Body of pancreas (tissue), 4 donors: ENCODE measurements around the gene POLR2B. TPM values are rescaled to one million over a fixed set of nuclear protein-coding genes. Genes with fewer than 3 reads are reported as not detected.

Experiments
- ATAC-seq: fragments of 150-250 bp; one replicate; pipeline ENCODE4 v1.9.1; 2016
- DNase-seq, 4 donors: peaks; one replicate each; pipeline ENCODE4 v3.0.0-alpha.2; 2019
- H3K27ac ChIP-seq, 4 donors: fragments of 200-600 bp; sonication (generic); 1 replicate in 3 of 4; 2 replicates in 1 of 4; pipeline versions ENCODE4 v1.5.1 to v1.6.1; 2016 to 2019; ENCODE audit warnings: mild to moderate bottlenecking in 1 of 4, mixed read lengths in 1 of 4, moderate library complexity in 1 of 4
- H3K27me3 ChIP-seq, 2 donors: fragments of 200-600 bp; sonication (generic); one replicate each; pipeline ENCODE4 v1.6.0; 2016; ENCODE audit warnings: mild to moderate bottlenecking in 1 of 2
- H3K36me3 ChIP-seq, 2 donors: fragments of 200-600 bp; sonication (generic); replicated peaks in 1 of 2; 2 replicates each; pipeline ENCODE4 v1.5.1; 2016; ENCODE audit warnings: low read depth in 2 of 2; ENCODE audit not compliant: insufficient read depth in 1 of 2
- H3K4me1 ChIP-seq: fragments of 200-600 bp; sonication (generic); one replicate; pipeline ENCODE4 v1.6.0; 2016
- H3K4me3 ChIP-seq, 2 donors: fragments of 200-600 bp; sonication (generic); 1 replicate in 1 of 2; 2 replicates in 1 of 2; pipeline ENCODE4 v1.5.1; 2016 to 2019
- H3K9me3 ChIP-seq, 3 donors: fragments of 200-600 bp; sonication (generic); 1 replicate in 2 of 3; 2 replicates in 1 of 3; pipeline ENCODE4 v1.5.1; 2016
- POLR2A ChIP-seq, 3 donors: fragments of 450-650 bp; IDR thresholded peaks; one replicate each; pipeline ENCODE4 v1.6.1; 2016; ENCODE audit warnings: antibody characterized with exemption in 3 of 3, mild to moderate bottlenecking in 2 of 3
- WGBS, 2 donors: methylation state at CpG; one replicate each; pipeline ENCODE4 v1.1.5; 2017; 5-methylcytosine and 5-hydroxymethylcytosine counted together
- intact Hi-C: fragments of 100-400 bp; cut with DNase I; formaldehyde crosslinking; loops from one replicate; pipeline ENCODE4 v1.15.1; 2023
- total RNA-seq, 2 donors: library from RNA; depleted of rRNA; stranded (reverse); fragments of >200 nt; gene quantifications; one replicate each; pipeline ENCODE4 v1.1.0, GENCODE V29; 2016
- TF ChIP-seq, protein P1 (sequence below), 7 experiments: fragments of 450-650 bp in 4 of 7; fragments of 200-600 bp in 3 of 7; sonication (generic) in 3 of 7; IDR thresholded peaks; one replicate each; pipeline ENCODE4 v1.5.1; 2016 to 2019; ENCODE audit warnings: antibody characterized with exemption in 7 of 7

The POLR2B gene
- total RNA-seq, 2 donors from 2014 or later, result 38.6 to 46.2 TPM

DNA sequence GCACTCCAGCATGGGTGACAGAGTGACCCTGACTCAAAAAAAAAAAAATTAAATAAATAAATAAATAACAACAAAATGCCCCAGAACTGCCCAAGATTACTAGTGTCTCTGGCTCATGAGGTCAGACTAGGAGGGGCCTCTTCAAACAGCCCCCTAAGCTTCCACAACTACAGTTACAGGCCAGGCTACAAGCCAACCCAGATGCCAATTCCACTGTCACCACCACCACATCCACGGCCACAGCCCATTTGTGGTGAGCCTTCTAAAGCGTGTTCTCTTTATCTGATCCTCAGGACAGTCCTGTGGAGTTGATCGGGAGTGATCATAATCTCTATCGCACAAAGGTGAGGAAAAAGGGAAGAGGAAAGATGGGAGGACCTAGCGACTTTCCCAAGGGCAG, 94.9 kb downstream of the POLR2B start:
- Histone ChIP-seq H3K9me3 (no peaks in the 10 kb centered on the region), H3K4me3 (no peak overlapping the region), H3K27me3 (no peaks in the 10 kb centered on the region), H3K4me1 (peaks cover 17% of the 10 kb centered on the region), H3K27ac (no peak overlapping the region), H3K36me3 (no peaks in the 10 kb centered on the region)
- whole genome bisulfite sequencing, 2 donors, result 66 to 78% methylated on average over 5 of the region's 5 CpGs
- TF ChIP-seq, protein P1, sequence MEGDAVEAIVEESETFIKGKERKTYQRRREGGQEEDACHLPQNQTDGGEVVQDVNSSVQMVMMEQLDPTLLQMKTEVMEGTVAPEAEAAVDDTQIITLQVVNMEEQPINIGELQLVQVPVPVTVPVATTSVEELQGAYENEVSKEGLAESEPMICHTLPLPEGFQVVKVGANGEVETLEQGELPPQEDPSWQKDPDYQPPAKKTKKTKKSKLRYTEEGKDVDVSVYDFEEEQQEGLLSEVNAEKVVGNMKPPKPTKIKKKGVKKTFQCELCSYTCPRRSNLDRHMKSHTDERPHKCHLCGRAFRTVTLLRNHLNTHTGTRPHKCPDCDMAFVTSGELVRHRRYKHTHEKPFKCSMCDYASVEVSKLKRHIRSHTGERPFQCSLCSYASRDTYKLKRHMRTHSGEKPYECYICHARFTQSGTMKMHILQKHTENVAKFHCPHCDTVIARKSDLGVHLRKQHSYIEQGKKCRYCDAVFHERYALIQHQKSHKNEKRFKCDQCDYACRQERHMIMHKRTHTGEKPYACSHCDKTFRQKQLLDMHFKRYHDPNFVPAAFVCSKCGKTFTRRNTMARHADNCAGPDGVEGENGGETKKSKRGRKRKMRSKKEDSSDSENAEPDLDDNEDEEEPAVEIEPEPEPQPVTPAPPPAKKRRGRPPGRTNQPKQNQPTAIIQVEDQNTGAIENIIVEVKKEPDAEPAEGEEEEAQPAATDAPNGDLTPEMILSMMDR (IDR thresholded peaks at IDR 0.05), result no peak
- no peak for TF ChIP-seq POLR2A (IDR thresholded peaks at IDR 0.05)
- DNase-seq, result no peak
- intact Hi-C loops, result no loop called here
- no peak for ATAC-seq

DNA sequence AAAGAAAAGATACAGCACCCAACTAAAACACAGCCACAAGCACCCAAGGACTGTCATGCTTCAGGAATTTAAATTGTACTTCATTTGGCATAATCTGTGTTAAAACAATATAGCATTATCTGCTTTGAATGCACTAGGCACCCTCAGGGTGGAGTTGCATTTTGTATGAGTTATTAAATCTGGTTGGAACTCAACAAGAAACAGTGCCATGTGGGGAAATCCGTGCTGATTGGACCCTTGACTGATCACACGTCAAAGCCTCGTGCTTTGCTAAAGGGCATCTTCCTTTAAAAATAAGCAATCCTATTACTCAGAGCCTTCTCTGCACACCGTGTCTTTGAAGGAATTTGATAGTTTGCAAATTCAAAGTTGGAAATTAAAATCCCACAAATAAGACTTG, 96.0 kb downstream of the POLR2B start:
- no peak for DNase-seq
- TF ChIP-seq POLR2A (IDR thresholded peaks at IDR 0.05), result no peak
- TF ChIP-seq, protein P1 (IDR thresholded peaks at IDR 0.05), result no peak
- no peaks in the 10 kb centered on the region for H3K27me3 ChIP-seq
- H3K4me3 ChIP-seq, result no peak overlapping the region
- ATAC-seq, result no peak
- WGBS, 2 donors, result 20 to 21% methylated on average over 4 of the region's 4 CpGs
- H3K4me1 ChIP-seq, result peaks cover 29% of the 10 kb centered on the region
- intact Hi-C loops, result no loop called here
- H3K9me3 ChIP-seq, result no peaks in the 10 kb centered on the region
- no peaks in the 10 kb centered on the region for H3K36me3 ChIP-seq
- peak overlapping the region in 2 of 4 donors; percentile 7 to 28 for H3K27ac ChIP-seq

- ATAC-seq, result no peak
- Histone ChIP-seq H3K9me3 (no peaks in the 10 kb centered on the region), H3K27ac (peak overlapping the region in 2 of 4 donors; percentile 7 to 28), H3K4me1 (peaks cover 35% of the 10 kb centered on the region), H3K27me3 (no peaks in the 10 kb centered on the region), H3K4me3 (no peak overlapping the region), H3K36me3 (no peaks in the 10 kb centered on the region)
- intact Hi-C loops, result no loop called here
- TF ChIP-seq, protein P1 (IDR thresholded peaks at IDR 0.05), result no peak
- TF ChIP-seq POLR2A (IDR thresholded peaks at IDR 0.05), result no peak
- DNase-seq, result no peak
Observed at GRCh38 chr4:57075367-57075766, 96.7 kb downstream of the POLR2B start.

- DNase-seq, result no peak
- H3K4me1 ChIP-seq, result peaks cover 40% of the 10 kb centered on the region
Observed at GRCh38 chr4:57076646-57077045, 98.0 kb downstream of the POLR2B start.

More at GRCh38 chr4:57076646-57077045, 98.0 kb downstream of the POLR2B start:
- Histone ChIP-seq H3K36me3 (no peaks in the 10 kb centered on the region), H3K27ac (peak overlapping the region in 1 of 4 donors; percentile 2), H3K9me3 (no peaks in the 10 kb centered on the region), H3K27me3 (no peaks in the 10 kb centered on the region), H3K4me3 (no peak overlapping the region)
- ATAC-seq, result no peak
- TF ChIP-seq, protein P1 (IDR thresholded peaks at IDR 0.05), result no peak
- no peak for TF ChIP-seq POLR2A (IDR thresholded peaks at IDR 0.05)
- intact Hi-C loops, result no loop called here
- WGBS, 2 donors, result 41 to 43% methylated on average over 4 of the region's 4 CpGs
